Hematopoietic multipotent progenitor cell treated with erythropoietin and hydrocortisone succinate and interleukin-3 and kit ligand, for 17 days (in vitro differentiated cells): ENCODE data around the gene SPHK1.

Source experiments
- DNase-seq: peaks from one replicate; pipeline ENCODE4 v3.0.0-alpha.2; 2015; ENCODE audit warnings: low spot score

SPHK1 gene

DNA sequence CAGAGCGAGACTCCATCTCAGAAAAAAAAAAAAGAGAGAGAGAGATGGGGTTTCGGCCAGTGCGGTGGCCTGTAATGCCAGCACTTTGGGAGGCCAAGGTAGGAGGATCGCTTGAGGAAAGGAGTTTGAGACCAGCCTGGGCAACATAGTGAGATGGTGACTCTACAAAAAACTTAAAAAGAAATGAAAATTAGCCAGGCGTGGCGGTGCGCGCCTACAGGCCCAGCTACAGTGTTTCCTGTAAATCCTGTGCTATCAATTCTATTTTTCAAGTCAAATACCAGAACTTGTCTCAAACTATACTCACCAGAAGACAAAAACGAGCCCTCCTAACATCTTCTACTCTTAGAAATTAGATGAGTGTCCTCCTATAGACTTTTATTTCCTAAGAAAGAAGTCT is 49.3 kb downstream of the SPHK1 start:
- DNase-seq, result no peak

DNA sequence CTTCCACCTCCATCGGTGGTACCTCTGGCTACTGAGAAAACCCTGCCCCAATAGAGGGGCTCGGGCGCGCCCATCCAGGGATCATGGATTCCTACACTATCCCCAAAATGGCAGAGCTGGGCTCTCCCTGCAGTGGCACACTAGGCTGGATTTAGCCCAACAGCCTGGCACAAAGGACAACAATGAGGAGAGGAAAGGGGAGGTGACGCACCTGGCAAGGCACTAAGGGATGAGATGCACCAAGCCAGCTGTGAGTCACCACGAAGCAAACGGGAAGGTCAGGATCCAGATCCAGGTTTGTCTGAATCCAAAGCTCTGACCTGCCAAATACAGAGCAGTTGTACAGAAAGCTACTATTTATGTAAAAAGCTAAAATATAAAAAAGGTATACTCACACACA is 50.5 kb downstream of the SPHK1 start:
- no peak for DNase-seq

- DNase-seq, result no peak
Observed at GRCh38 chr17:76435751-76436150, 51.3 kb downstream of the SPHK1 start.
